ENCODE data around the gene HES6. TPM values are rescaled to one million over a fixed set of nuclear protein-coding genes. Genes with fewer than 3 reads are reported as not detected.

Gene HES6
- total and polyA plus RNA-seq, 10 of the 15 experiments (the other 5 are each of a cell fraction or from before 2014, with no cell fraction given) = 0.11 to 1.7 (median 0.83) TPM

- ATAC-seq (no peak; the same call in 2 of the 3 replicates), DNase-seq (ENCODE audit: low read depth, low spot score) (no peak), FAIRE-seq (no peak)
- TSS peak; percentile 86 for BruUV-seq (replicated peaks)
- Histone ChIP-seq H4K20me1 (ENCODE audit: control insufficient read depth, insufficient read depth) (no peaks in the 10 kb centered on the region; the same call in 1 of the 2 replicates), H3K36me3 (ENCODE audit: control insufficient read depth in 2 of 2, insufficient read depth in 2 of 2, low read length in 1 of 2) (no peaks in the 10 kb centered on the region), H3K27ac (ENCODE audit: control insufficient read depth, insufficient read depth) (peak overlapping the region; percentile 79), H2AFZ (ENCODE audit: control insufficient read depth, low read depth, low read length) (peak overlapping the region; percentile 90), H3K4me3 (peak overlapping the region; percentile 74), H3K9ac (ENCODE audit: control insufficient read depth, insufficient read depth, low read length) (peak overlapping the region; percentile 73), H3K4me1 (ENCODE audit: control insufficient read depth, insufficient read depth, low read length) (peaks cover 15% of the 10 kb centered on the region), H3K79me2 (ENCODE audit: control insufficient read depth, insufficient read depth, low read length) (peaks cover 25% of the 10 kb centered on the region), H3K27me3 (replicated peaks in 1 of 2; ENCODE audit: control insufficient read depth in 2 of 2, insufficient read depth in 2 of 2, low read length in 1 of 2) (no peaks in the 10 kb centered on the region), H3K4me2 (ENCODE audit: control insufficient read depth, insufficient read depth) (peak overlapping the region; percentile 95), H3K9me3 (replicated peaks; ENCODE audit: control insufficient read depth, insufficient read depth, low read length) (no peaks in the 10 kb centered on the region)
- 10% methylated on average over 13 of the region's 13 CpGs for WGBS (ENCODE audit: insufficient coverage, insufficient replicate concordance, low lambda C conversion rate, missing lambda C conversion rate)
- TF ChIP-seq HDGF (IDR thresholded peaks at IDR 0.05) (0 out of 2 replicates have a peak, but pooled peaks have one; percentile 10), RFX5 (IDR thresholded peaks at IDR 0.05; ENCODE audit: low read depth, low read length) (no peak)
- POLR2A ChIA-PET = interaction anchor here (0.6 to 1.0 kb wide), 3 partner anchors 32 to 88 kb away, joined by 3 to 8 read pairs (median 4); no protein-coding TSS in a partner anchor
- intact Hi-C loops (cut with micrococcal nuclease; ENCODE audit: unreplicated experiment) = no loop called here
- SMC1A ChIA-PET (ENCODE audit: uncharacterized antibody, unreplicated experiment) = interaction anchor here (0.6 to 0.7 kb wide), 2 partner anchors 143 to 184 kb away, joined by 3 read pairs; no protein-coding TSS in a partner anchor
- in situ Hi-C loops (cut with MboI) = no loop called here
- RAD21 ChIA-PET (ENCODE audit: unreplicated experiment) = no interaction called here
- CTCF ChIA-PET = interaction anchor here (1.1 to 5.0 kb wide), 4 partner anchors 12 to 33 kb away, joined by 3 to 27 read pairs (median 4); no protein-coding TSS in a partner anchor
Measured at GRCh38 chr2:238289574-238289973, 49.7 kb upstream of the HES6 start.

GRCh38 chr2:238288650-238289573 lies 49.1 kb upstream of the HES6 start:
- under 1% methylated on average over 75 of the region's 108 CpGs for WGBS (ENCODE audit: insufficient coverage, insufficient replicate concordance, low lambda C conversion rate, missing lambda C conversion rate)
- peak; percentile 98 for FAIRE-seq
- ATAC-seq = peak; percentile 88
- Histone ChIP-seq H4K20me1 (ENCODE audit: control insufficient read depth, insufficient read depth) (no peaks in the 10 kb centered on the region; the same call in 1 of the 2 replicates), H3K79me2 (ENCODE audit: control insufficient read depth, insufficient read depth, low read length) (peaks cover 28% of the 10 kb centered on the region), H3K27me3 (replicated peaks in 1 of 2; ENCODE audit: control insufficient read depth in 2 of 2, insufficient read depth in 2 of 2, low read length in 1 of 2) (no peaks in the 10 kb centered on the region), H3K4me2 (ENCODE audit: control insufficient read depth, insufficient read depth) (peak overlapping the region; percentile 95), H3K9me3 (replicated peaks; ENCODE audit: control insufficient read depth, insufficient read depth, low read length) (no peaks in the 10 kb centered on the region), H3K9ac (ENCODE audit: control insufficient read depth, insufficient read depth, low read length) (peak overlapping the region; percentile 79), H2AFZ (ENCODE audit: control insufficient read depth, low read depth, low read length) (peak overlapping the region; percentile 90), H3K4me1 (ENCODE audit: control insufficient read depth, insufficient read depth, low read length) (peaks cover 15% of the 10 kb centered on the region), H3K4me3 (peak overlapping the region; percentile 74), H3K36me3 (ENCODE audit: control insufficient read depth in 2 of 2, insufficient read depth in 2 of 2, low read length in 1 of 2) (no peaks in the 10 kb centered on the region), H3K27ac (ENCODE audit: control insufficient read depth, insufficient read depth) (peak overlapping the region; percentile 79)
- peak; percentile 92 for DNase-seq (ENCODE audit: low read depth, low spot score)
- in situ Hi-C loops (cut with MboI) = no loop called here
- RAD21 ChIA-PET (ENCODE audit: unreplicated experiment) = interaction anchor here (0.5 kb wide), 1 partner anchor 17 kb away, joined by 3 read pairs; no protein-coding TSS in a partner anchor
- no TSS peak for BruUV-seq (replicated peaks)
- SMC1A ChIA-PET (ENCODE audit: uncharacterized antibody, unreplicated experiment) = interaction anchor here (0.6 to 1.6 kb wide), 2 partner anchors 25 to 183 kb away, joined by 3 to 4 read pairs; no protein-coding TSS in a partner anchor
- CTCF ChIA-PET = interaction anchor here (1.1 to 5.0 kb wide), 2 partner anchors 16 to 25 kb away, joined by 5 to 27 read pairs; no protein-coding TSS in a partner anchor
- POLR2A ChIA-PET = interaction anchor here (1.0 kb wide), 2 partner anchors 32 to 87 kb away, joined by 3 to 4 read pairs; no protein-coding TSS in a partner anchor
- intact Hi-C loops (cut with micrococcal nuclease; ENCODE audit: unreplicated experiment) = no loop called here
- TF ChIP-seq ZBTB33 (IDR thresholded peaks at IDR 0.05) (no peak), EGR1 (IDR thresholded peaks at IDR 0.05; ENCODE audit: borderline replicate concordance in 1 of 2, low read depth in 2 of 2, low read length in 2 of 2) (peak; percentile 15 to 63), IRF3 (IDR thresholded peaks at IDR 0.05) (peak; percentile 82), BHLHE40 (IDR thresholded peaks at IDR 0.05; ENCODE audit: borderline replicate concordance in 1 of 2, low read depth in 2 of 2, low read length in 1 of 2) (peak; percentile 99 to 100), PBX3 (IDR thresholded peaks at IDR 0.05; ENCODE audit: insufficient replicate concordance, low read depth, low read length) (peak; percentile 98), YBX1 (IDR thresholded peaks at IDR 0.05) (no peak), ATF7 (IDR thresholded peaks at IDR 0.05; ENCODE audit: low read depth) (peak; percentile 92), ZNF24 (IDR thresholded peaks at IDR 0.05) (peak; percentile 98)

All from GM12878 (cell line).